Left renal pelvis (tissue), 4 donors: ENCODE results near the gene SMPDL3B. TPM values are rescaled to one million over a fixed set of nuclear protein-coding genes. Genes with fewer than 3 reads are reported as not detected.
A peak's percentile ranks its signal among the peaks of the same experiment; 100 is the strongest.

Source experiments
- DNase-seq, 4 donors: peaks; one replicate each; pipeline ENCODE4 v3.0.0-alpha.2; 2013; ENCODE audit warnings: low read depth in 4 of 4, low spot score in 3 of 4
- polyA plus RNA-seq, 4 donors: library from polyadenylated mRNA; unstranded; fragments of 120-200 nt; gene quantifications; one replicate each; pipeline ENCODE4 v1.2.1, GENCODE V29; 2013; ENCODE audit not compliant: insufficient read length in 4 of 4

SMPDL3B gene
- polyA plus RNA-seq, 4 donors, result 0.93 to 13.3 (median 11.0) TPM

DNA sequence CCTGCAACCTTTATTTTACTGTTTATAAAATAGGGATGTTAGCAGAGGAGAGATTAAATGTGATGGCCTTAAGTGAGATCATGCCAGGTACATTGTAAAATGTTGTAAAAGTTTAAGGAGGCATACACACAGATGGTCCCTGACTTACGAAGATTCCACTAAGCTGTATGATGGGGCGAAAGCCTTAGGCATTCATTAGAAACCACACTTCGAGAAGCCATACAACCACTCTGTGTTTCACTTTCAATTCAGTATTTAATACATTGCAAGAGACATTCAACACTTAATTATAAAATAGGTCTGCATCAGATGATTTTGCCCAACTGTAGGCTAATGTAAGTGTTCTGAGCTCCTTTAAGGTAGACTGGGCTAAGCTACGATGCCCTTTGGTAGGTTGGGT, 3.7 kb downstream of the SMPDL3B start:
- DNase-seq, result no peak

DNA sequence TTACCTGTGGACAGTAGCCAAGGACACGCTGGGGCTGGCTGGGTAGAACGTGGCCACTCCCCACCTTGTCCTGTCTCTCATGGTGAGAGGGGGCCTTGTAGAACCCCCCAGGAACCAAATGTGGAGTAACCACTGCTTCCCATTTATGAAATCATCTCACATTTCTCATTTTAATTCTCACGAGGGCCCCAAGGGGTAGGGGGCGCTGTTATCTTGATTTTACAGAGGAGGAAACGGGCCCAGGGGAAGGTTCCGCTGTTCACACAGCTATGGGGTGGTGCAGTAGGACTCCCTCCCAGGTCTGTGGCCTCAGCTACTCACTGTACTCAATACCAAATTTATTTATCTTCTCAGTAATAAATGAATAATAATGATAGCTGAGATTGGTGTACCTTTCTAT, 5.5 kb downstream of the SMPDL3B start:
- no peak for DNase-seq

DNA sequence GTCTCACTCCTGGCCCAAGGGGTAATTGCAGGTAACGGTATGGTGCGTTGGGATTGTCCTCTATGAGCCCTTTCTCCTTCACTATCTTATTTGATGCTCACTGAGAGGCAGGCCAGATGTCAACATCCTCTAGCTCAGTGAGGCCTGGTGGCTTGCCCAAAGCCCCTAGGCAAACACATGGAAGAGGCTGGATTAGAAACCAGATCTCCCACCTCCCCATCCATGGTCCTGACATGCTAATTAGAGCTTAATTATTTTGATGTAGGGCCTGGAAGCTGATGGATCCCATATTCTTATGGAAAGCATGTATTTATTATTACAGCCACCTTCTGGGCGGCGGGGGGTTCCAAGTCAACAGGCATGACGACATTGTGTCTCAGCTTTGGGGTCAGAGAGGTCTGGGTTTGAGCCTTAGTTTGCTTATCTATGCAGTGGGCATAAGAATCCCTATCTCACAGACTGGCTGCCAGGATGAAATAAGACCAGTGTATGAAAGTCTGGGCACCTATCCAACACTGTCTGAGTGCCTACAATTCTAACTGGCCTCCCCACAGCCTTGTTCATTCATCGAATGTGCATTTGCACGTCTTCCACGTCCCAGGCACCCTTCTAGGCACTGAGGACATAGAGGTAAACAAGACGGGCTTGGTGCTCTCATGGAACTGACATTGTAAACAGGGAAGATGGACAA, 6.2 kb downstream of the SMPDL3B start:
- no peak for DNase-seq

DNA sequence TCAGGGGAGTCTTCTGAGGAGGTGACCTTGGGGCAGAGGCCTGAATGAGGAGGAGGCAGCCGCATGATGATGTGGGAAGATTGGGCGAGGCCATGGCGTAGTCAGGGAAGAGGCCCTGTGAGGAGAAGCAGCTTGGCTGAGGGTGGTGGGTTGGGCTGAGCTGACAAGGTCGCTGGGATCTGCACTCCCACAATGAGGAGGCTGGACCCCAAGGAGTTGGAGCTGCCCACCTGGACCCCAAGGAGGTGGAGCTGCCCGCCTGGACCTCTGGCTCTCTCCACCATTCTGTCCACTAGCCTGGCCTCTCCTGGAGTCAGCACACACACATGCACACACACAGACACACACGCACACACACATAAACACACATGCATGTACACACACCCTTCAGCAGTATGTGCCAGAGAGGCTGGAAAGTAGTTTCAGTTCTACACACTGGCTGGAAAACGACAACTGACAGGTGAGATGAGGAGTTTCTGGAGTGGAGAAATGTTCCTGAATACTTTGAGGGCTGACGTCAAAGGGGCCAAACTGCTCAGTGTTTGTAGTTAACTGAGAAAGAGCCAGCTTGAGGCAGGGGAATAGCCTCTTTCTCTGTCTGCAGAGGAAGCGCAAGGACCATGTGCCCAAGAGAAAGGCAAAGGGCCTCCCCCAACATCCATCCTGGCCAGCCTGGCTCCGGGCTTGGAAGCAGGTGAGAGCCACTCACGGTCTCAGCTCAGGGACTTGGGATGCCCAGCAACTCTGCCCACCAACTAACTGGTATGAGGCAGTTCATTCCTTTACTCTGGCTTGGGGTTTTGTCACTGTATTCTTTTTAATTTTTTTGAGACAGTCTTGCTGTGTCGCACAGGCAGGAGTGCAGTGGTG, 7.1 kb downstream of the SMPDL3B start:
- DNase-seq, result no peak

DNA sequence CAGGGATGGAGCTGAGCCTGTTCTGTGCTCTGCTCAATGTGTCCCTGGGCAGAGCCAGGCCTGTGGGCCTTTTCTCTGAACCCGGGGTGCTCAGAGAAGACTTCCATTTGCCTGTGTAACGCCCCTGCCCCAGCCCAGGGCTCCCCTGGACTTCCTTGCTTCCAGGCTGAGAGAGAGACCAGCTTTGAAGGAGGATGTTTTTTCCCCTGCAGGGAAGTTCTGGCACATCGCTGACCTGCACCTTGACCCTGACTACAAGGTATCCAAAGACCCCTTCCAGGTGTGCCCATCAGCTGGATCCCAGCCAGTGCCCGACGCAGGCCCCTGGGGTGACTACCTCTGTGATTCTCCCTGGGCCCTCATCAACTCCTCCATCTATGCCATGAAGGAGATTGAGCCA, 10.2 kb downstream of the SMPDL3B start:
- DNase-seq, result no peak

DNA sequence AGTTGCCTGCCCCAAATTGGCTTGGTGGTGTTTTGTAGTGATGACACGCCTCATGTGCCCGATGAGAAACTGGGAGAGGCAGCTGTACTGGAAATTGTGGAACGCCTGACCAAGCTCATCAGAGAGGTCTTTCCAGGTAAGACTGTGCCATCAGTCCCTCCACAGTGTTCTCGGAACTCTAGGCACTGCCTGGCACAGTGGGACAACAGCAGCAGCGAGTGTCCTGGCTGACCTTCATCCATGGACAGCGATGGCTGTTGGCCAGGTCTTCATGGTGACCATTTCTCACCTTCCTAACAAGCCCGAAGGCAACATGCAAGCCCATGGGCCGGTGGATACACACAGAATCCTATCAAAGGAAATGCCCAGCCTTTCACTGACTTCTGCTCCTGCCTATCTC, 14.2 kb downstream of the SMPDL3B start:
- no peak for DNase-seq

DNA sequence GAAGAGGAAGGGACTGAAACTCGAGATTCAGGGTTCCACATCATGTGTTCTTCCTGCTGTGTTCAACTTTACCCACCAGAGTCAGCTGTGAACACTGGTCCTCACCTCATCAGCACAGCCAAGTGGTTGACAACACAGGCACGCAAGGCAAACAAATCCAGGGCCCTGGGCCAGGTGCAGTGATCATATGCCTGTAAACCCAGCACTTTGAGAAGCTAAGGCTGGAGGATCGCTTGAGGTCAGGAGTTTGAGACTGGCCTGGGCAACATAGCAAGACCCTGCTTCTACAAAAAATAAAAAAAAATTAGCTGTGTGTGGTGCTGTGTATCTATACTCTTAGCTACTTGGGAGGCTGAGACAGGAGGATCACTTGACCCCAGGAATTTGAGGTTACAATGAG, 16.6 kb downstream of the SMPDL3B start:
- DNase-seq, result no peak

DNA sequence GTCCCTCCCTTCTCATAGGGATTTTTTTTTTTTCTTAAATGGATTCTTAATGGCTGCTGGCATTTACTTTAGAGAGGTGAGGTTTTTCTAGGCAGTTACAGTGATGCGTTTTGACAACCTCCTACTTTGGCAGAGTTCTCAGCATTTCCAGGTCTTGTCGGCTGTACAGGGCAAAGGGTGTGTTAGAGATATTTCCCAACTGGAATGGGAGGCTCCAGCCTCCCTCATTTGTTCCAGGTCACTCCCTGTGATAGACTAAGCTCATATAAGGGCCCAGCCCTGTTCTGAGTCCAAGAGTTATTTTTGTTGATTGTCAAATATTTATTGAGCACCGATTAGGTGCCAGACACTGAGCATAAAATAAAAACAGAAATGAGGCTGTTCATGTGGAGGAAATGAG, 17.3 kb downstream of the SMPDL3B start:
- DNase-seq, result no peak

DNA sequence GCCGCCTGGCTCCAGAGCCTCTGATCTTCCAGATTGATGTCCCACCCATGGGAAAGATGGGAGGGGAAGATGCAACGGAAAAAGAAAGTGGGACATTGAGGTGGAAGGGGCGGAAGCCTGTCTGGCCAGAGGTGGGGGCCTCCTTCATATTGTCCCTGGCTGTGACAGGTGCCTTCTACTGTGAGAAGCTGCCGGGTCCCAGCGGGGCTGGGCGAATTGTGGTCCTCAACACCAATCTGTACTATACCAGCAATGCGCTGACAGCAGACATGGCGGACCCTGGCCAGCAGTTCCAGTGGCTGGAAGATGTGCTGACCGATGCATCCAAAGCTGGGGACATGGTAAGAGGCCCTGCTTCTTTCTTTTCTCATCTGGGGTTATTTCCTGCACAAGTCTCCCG, 19.4 kb downstream of the SMPDL3B start:
- DNase-seq, result no peak

DNA sequence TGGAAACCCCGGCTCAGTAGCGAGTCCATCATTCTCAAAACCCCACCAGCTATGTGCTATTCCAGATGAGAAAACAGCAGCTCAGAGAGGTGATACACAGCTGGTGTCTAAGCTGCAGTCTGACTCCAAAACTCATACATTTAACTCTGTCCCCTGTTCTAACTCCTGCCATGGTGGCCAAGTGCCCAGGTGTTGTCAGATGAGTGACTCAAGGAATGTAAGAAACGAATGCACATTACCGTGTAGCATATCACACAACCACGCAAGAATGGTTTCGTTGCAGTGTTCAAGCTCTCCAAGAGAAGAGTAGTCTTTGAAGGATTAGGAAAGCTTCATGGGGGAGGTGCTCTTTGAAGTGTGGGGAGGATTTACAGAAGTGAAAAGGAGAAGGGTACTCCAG, 20.3 kb downstream of the SMPDL3B start:
- no peak for DNase-seq

DNA sequence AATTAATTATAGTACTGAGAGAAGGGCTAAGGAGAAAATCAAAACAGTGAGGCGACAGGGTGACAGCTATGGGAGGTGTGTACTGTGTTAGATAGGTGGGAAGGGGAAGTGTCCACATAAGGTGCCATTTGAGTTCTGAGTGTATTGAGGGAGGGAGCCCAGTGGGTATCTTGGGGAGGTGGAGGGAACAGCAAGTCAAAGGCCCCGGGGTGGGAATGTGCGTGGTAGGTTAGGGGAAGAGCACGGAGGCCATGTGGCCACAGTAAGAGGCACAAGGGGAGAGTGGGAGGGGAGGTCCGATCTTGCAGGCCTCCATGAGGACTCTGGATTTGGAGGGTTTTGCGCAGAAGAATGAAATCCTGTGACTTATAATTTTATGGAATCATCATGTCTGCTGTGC, 22.0 kb downstream of the SMPDL3B start:
- DNase-seq, result no peak

DNA sequence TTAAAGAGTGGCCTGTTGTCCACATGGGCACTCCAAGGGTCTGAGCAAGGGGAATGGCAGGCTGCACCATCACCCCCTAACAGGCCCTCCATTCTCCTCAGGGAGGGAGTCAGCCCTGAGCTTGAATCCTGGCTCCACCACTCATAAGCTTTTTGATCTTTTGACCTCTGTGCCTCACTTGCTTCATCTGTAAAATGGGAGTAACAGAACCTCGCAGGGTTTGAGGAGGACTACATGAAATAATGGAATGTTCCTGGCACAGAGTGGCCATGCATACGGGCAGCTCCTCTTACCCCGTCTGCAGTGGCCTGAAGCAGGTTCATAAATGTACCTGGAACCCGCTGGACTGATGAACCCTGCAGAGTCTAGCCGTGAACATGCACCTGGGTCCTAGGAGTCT, 22.9 kb downstream of the SMPDL3B start:
- DNase-seq, result no peak

DNA sequence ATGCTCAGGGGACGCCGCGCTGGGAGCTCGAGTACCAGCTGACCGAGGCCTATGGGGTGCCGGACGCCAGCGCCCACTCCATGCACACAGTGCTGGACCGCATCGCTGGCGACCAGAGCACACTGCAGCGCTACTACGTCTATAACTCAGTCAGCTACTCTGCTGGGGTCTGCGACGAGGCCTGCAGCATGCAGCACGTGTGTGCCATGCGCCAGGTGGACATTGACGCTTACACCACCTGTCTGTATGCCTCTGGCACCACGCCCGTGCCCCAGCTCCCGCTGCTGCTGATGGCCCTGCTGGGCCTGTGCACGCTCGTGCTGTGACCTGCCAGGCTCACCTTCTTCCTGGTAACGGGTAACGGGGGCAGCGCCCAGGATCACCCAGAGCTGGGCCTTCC, 23.7 kb downstream of the SMPDL3B start:
- no peak for DNase-seq

DNA sequence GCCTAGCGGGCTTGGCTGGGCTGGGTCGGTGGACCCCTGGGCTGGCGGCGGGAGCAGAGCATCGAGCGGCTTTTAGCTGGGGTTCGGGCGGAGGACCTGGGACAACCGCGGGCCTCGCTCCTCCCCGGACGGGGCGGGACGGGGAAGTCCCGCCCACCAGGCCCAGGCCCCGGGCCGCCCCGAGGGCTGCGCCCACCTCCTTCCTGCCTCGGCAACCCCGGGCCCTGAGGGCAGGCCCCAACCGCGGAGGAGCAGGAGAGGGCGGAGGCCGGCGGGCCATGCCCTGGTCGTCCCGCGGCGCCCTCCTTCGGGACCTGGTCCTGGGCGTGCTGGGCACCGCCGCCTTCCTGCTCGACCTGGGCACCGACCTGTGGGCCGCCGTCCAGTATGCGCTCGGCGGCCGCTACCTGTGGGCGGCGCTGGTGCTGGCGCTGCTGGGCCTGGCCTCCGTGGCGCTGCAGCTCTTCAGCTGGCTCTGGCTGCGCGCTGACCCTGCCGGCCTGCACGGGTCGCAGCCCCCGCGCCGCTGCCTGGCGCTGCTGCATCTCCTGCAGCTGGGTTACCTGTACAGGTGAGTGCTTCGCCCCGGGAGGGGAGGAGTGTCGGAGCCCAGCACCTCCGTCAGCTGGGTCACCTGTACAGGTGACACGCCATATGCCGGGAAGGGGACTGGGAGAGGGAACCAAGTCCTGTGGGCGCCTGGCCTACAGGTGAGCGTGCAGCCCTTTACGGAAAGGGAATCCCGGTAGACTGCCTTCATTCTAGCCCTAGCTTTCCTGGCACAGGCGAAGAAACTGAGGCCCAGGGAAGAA, 25.2 kb downstream of the SMPDL3B start, which contains the start of gene XKR8:
XKR8 (plus strand) TSS at position 182 of the 812 bp plus-strand sequence; CDS start at position 279, 97 bp downstream.
- peak; percentile 71 to 77 (median 73) for DNase-seq

DNA sequence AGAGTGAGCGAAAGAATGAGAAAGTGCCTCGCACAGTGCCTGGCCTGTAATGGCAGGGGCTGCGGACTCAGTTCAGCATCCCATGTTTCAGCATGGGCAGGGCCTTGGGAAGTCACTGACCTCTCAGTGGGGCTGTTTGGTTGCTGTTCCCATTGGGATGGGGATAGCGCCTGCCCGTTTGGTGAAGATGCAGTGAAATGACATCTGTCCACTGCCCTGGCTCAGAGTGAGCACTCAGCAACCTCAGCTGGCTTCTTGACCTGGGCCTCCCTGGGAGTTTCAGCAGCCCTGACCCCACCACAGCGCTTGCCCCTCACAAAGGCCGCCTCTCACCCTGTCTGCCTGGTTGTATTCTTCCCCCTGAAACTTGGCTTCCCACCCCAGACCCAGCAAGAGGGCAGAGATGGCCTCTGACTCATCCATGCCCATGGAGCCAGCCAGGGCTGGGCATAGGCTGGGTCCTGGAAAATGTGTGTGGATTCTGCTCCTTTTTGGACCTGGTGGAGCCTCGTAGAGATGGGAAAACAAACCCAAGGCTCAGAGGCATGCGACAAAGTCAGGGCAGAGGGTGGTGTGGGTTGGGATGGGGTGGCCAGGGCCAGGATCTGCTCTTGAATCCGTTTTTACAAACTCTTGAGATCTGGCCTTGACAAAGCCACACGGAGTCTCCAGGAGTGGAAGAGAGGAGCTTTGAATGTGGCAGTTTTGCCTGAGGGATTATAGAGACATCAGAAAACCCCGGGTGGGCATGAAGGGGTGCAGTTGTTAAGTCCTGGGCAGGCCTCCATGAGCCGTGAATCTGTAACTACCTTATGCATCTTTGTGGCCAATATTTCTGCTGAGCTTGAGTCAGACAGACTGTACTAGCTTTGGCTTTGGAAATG, 26.2 kb downstream of the SMPDL3B start:
- no peak for DNase-seq

DNA sequence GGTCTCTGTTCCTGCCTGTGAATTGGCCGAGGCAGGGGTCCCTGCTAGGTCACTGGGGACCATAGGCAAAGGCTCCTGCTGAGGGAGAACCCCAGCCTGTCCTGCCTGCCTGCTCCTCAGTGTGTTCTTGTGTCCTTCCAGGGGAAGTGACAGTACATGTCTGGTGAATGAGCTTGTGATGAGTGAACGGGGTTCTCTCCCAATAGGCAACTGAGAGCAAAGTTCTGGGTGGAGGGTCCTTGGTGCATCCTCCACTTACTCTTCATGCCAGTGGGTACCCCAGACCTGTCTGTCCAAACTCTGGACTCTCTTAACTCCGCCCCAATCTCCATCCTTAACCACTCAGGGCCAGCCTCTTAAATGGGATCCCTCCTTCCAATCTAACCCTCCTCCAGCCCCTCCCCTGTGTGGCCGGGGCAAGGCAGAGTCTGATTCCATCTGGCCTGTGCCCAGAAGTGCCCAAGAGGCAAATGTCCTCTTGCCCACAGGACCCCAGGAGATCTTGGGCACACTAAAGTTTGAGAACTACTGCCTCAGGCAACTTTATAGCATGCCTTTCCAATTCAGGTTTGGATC, 26.9 kb downstream of the SMPDL3B start:
- no peak for DNase-seq

DNA sequence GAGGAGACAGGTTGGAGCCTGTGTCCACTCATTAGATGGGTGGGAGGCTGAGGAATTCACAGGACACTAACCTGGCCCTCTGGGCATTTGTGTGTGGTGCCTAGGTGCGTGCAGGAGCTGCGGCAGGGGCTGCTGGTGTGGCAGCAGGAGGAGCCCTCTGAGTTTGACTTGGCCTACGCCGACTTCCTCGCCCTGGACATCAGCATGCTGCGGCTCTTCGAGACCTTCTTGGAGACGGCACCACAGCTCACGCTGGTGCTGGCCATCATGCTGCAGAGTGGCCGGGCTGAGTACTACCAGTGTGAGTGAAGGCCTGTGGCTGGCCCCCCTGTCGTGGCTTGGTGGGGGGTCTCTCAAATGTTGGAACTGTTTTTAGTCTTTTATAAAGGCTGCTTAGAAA, 28.6 kb downstream of the SMPDL3B start:
- DNase-seq, result no peak

DNA sequence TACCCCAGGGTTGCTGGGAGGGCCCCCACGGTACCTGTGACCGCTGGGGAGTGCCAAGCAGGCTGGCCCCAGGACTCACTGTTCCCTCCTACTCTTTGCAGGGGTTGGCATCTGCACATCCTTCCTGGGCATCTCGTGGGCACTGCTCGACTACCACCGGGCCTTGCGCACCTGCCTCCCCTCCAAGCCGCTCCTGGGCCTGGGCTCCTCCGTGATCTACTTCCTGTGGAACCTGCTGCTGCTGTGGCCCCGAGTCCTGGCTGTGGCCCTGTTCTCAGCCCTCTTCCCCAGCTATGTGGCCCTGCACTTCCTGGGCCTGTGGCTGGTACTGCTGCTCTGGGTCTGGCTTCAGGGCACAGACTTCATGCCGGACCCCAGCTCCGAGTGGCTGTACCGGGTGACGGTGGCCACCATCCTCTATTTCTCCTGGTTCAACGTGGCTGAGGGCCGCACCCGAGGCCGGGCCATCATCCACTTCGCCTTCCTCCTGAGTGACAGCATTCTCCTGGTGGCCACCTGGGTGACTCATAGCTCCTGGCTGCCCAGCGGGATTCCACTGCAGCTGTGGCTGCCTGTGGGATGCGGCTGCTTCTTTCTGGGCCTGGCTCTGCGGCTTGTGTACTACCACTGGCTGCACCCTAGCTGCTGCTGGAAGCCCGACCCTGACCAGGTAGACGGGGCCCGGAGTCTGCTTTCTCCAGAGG, 31.8 kb downstream of the SMPDL3B start:
- DNase-seq, result no peak
